Hepatocyte (in vitro differentiated cells): ENCODE measurements around the gene PADI3.

ENCODE experiments used
- CTCF ChIP-seq: fragments of 200-600 bp; sonication (generic); IDR thresholded peaks from 2 replicates; pipeline ENCODE4 v1.5.1; 2016; ENCODE audit warnings: antibody characterized with exemption, mild to moderate bottlenecking; ENCODE audit not compliant: poor library complexity
- EZH2phosphoT487 ChIP-seq: fragments of 200-600 bp; sonication (generic); IDR thresholded peaks from one replicate; pipeline ENCODE4 v1.6.1; 2018; ENCODE audit warnings: antibody characterized with exemption, mild to moderate bottlenecking, low read depth, moderate library complexity; ENCODE audit not compliant: unreplicated experiment, severe bottlenecking

GRCh38 chr1:17228619-17229018 is 20.3 kb upstream of the PADI3 start:
- TF ChIP-seq CTCF (no peak), EZH2phosphoT487 (no peak)
